ENCODE data around the gene EMX2. TPM values are rescaled to one million over a fixed set of nuclear protein-coding genes. Genes with fewer than 3 reads are reported as not detected.

The EMX2 gene
- total and polyA plus RNA-seq, 10 of the 15 experiments (the other 5 are each of a cell fraction or from before 2014, with no cell fraction given): 0.12 TPM; not detected in 9

DNA sequence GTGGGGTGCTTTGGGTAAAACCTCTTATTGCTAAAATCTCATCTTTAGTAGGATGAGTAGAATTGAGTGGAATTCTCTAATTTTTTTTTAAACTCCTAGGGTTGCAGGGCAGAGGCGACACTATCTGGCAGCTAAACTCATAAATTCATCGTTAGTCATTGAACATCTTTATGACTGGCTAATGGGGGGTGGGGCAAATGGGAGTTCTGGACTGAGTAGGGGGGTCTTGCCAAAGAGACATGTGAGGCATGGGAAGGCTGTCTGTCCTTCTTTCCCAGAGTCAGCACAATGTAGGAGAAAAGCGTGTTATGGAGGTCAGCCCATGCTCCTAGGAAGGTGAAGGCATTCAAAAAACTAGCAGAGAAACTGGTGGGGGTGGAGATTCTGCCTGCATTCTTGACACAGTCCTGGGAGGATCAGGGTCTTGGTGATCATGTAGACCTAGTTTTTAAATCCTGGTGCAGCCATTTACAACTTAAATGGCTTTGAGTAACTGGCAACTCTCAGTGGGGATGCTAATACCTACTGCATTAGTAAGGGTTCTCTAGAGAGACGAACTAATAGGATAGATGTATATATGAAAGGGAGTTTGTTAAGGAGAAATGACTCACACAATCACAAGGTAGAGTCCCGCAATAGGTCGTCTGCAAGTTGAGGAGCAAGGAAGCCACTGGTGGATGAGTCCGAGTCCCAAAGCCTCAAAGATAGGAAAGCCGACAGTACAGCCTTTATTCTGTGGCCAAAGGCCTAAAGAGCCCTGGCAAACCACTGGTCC is 47.7 kb downstream of the EMX2 start:
- ATAC-seq: no peak
- Histone ChIP-seq H2AFZ (ENCODE audit: control insufficient read depth, low read depth, low read length) (no peak overlapping the region), H3K27me3 (replicated peaks in 1 of 2; ENCODE audit: control insufficient read depth in 2 of 2, insufficient read depth in 2 of 2, low read length in 1 of 2) (no peaks in the 10 kb centered on the region), H3K4me3 (no peak overlapping the region), H4K20me1 (ENCODE audit: control insufficient read depth, insufficient read depth) (no peaks in the 10 kb centered on the region), H3K79me2 (ENCODE audit: control insufficient read depth, insufficient read depth, low read length) (no peaks in the 10 kb centered on the region), H3K27ac (ENCODE audit: control insufficient read depth, insufficient read depth) (no peak overlapping the region), H3K4me2 (ENCODE audit: control insufficient read depth, insufficient read depth) (no peak overlapping the region), H3K9ac (ENCODE audit: control insufficient read depth, insufficient read depth, low read length) (no peak overlapping the region), H3K9me3 (replicated peaks; ENCODE audit: control insufficient read depth, insufficient read depth, low read length) (no peaks in the 10 kb centered on the region), H3K36me3 (ENCODE audit: control insufficient read depth in 2 of 2, insufficient read depth in 2 of 2, low read length in 1 of 2) (no peaks in the 10 kb centered on the region), H3K4me1 (ENCODE audit: control insufficient read depth, insufficient read depth, low read length) (no peaks in the 10 kb centered on the region)
- no TSS peak for BruUV-seq (replicated peaks)
- intact Hi-C loops (cut with micrococcal nuclease; ENCODE audit: unreplicated experiment) (no loop called here), in situ Hi-C loops (cut with MboI) (no loop called here)
- ChIA-PET CTCF (no interaction called here), RAD21 (ENCODE audit: unreplicated experiment) (no interaction called here), POLR2A (no interaction called here), SMC1A (ENCODE audit: uncharacterized antibody, unreplicated experiment) (no interaction called here)
- no peak for FAIRE-seq
- DNase-seq (ENCODE audit: low read depth, low spot score): no peak
- 16% methylated on average over 8 of the region's 8 CpGs for WGBS (ENCODE audit: insufficient coverage, insufficient replicate concordance, low lambda C conversion rate, missing lambda C conversion rate)
- TF ChIP-seq RAD51 (IDR thresholded peaks at IDR 0.05) (no peak), BACH1 (IDR thresholded peaks at IDR 0.05; ENCODE audit: borderline replicate concordance) (no peak), ZZZ3 (IDR thresholded peaks at IDR 0.05; ENCODE audit: control insufficient read depth, insufficient read length, low read depth) (no peak), IRF4 (IDR thresholded peaks at IDR 0.05; ENCODE audit: low read depth, low read length) (no peak), IKZF2 (IDR thresholded peaks at IDR 0.05) (no peak), TCF3 (IDR thresholded peaks at IDR 0.05; ENCODE audit: borderline replicate concordance, insufficient read depth, low read depth, low read length) (no peak), SIX5 (IDR thresholded peaks at IDR 0.05; ENCODE audit: low read depth, low read length, severe bottlenecking) (no peak), SPI1 (IDR thresholded peaks at IDR 0.05; ENCODE audit: borderline replicate concordance, insufficient read depth, low read depth, low read length) (no peak), RAD21 (IDR thresholded peaks at IDR 0.05; ENCODE audit: insufficient read depth, low read depth, low read length) (no peak)
- TF ChIP-seq, protein P1, sequence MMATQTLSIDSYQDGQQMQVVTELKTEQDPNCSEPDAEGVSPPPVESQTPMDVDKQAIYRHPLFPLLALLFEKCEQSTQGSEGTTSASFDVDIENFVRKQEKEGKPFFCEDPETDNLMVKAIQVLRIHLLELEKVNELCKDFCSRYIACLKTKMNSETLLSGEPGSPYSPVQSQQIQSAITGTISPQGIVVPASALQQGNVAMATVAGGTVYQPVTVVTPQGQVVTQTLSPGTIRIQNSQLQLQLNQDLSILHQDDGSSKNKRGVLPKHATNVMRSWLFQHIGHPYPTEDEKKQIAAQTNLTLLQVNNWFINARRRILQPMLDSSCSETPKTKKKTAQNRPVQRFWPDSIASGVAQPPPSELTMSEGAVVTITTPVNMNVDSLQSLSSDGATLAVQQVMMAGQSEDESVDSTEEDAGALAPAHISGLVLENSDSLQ (IDR thresholded peaks at IDR 0.05): no peak
- TF ChIP-seq, protein P2, sequence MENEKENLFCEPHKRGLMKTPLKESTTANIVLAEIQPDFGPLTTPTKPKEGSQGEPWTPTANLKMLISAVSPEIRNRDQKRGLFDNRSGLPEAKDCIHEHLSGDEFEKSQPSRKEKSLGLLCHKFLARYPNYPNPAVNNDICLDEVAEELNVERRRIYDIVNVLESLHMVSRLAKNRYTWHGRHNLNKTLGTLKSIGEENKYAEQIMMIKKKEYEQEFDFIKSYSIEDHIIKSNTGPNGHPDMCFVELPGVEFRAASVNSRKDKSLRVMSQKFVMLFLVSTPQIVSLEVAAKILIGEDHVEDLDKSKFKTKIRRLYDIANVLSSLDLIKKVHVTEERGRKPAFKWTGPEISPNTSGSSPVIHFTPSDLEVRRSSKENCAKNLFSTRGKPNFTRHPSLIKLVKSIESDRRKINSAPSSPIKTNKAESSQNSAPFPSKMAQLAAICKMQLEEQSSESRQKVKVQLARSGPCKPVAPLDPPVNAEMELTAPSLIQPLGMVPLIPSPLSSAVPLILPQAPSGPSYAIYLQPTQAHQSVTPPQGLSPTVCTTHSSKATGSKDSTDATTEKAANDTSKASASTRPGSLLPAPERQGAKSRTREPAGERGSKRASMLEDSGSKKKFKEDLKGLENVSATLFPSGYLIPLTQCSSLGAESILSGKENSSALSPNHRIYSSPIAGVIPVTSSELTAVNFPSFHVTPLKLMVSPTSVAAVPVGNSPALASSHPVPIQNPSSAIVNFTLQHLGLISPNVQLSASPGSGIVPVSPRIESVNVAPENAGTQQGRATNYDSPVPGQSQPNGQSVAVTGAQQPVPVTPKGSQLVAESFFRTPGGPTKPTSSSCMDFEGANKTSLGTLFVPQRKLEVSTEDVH (IDR thresholded peaks at IDR 0.05; ENCODE audit: low read depth, partially characterized antibody): no peak
- TF ChIP-seq, protein P3, sequence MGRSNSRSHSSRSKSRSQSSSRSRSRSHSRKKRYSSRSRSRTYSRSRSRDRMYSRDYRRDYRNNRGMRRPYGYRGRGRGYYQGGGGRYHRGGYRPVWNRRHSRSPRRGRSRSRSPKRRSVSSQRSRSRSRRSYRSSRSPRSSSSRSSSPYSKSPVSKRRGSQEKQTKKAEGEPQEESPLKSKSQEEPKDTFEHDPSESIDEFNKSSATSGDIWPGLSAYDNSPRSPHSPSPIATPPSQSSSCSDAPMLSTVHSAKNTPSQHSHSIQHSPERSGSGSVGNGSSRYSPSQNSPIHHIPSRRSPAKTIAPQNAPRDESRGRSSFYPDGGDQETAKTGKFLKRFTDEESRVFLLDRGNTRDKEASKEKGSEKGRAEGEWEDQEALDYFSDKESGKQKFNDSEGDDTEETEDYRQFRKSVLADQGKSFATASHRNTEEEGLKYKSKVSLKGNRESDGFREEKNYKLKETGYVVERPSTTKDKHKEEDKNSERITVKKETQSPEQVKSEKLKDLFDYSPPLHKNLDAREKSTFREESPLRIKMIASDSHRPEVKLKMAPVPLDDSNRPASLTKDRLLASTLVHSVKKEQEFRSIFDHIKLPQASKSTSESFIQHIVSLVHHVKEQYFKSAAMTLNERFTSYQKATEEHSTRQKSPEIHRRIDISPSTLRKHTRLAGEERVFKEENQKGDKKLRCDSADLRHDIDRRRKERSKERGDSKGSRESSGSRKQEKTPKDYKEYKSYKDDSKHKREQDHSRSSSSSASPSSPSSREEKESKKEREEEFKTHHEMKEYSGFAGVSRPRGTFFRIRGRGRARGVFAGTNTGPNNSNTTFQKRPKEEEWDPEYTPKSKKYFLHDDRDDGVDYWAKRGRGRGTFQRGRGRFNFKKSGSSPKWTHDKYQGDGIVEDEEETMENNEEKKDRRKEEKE (IDR thresholded peaks at IDR 0.05): no peak
- TF ChIP-seq, protein P4, sequence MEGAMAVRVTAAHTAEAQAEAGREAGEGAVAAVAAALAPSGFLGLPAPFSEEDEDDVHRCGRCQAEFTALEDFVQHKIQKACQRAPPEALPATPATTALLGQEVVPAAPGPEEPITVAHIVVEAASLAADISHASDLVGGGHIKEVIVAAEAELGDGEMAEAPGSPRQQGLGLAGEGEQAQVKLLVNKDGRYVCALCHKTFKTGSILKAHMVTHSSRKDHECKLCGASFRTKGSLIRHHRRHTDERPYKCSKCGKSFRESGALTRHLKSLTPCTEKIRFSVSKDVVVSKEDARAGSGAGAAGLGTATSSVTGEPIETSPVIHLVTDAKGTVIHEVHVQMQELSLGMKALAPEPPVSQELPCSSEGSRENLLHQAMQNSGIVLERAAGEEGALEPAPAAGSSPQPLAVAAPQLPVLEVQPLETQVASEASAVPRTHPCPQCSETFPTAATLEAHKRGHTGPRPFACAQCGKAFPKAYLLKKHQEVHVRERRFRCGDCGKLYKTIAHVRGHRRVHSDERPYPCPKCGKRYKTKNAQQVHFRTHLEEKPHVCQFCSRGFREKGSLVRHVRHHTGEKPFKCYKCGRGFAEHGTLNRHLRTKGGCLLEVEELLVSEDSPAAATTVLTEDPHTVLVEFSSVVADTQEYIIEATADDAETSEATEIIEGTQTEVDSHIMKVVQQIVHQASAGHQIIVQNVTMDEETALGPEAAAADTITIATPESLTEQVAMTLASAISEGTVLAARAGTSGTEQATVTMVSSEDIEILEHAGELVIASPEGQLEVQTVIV (IDR thresholded peaks at IDR 0.05; ENCODE audit: borderline replicate concordance, partially characterized antibody): no peak

All from GM12878 (cell line).